RWPE2 (cell line): ENCODE results near the gene FAM3B.

ENCODE experiments used
- ATAC-seq: fragments of 200-7000 bp; cut with Tn5 transposase; 3 replicates; pipeline ENCODE4 v1.9.1; 2021; ENCODE audit warnings: low read depth
- DNase-seq: peaks from one replicate; pipeline ENCODE4 v3.0.0-alpha.2; 2020; ENCODE audit warnings: low spot score
- H3K27ac ChIP-seq: fragments of 450-650 bp; 2 replicates; pipeline ENCODE4 v1.5.1; 2017; ENCODE audit warnings: mild to moderate bottlenecking; ENCODE audit not compliant: poor library complexity, severe bottlenecking
- H3K27me3 ChIP-seq: fragments of 250-450 bp; sonication (Bioruptor Pico); 2 replicates; pipeline ENCODE4 v1.5.1; 2021; ENCODE audit warnings: mild to moderate bottlenecking, moderate library complexity; ENCODE audit not compliant: insufficient read depth, poor library complexity, severe bottlenecking
- H3K36me3 ChIP-seq: fragments of 250-450 bp; sonication (Bioruptor Pico); 2 replicates; pipeline ENCODE4 v1.5.1; 2020; ENCODE audit warnings: low read depth, mild to moderate bottlenecking, moderate library complexity
- H3K4me1 ChIP-seq: fragments of 250-450 bp; sonication (Bioruptor Pico); 2 replicates; pipeline ENCODE4 v1.5.1; 2021; ENCODE audit warnings: mild to moderate bottlenecking, moderate library complexity; ENCODE audit not compliant: insufficient read depth, poor library complexity, severe bottlenecking
- H3K4me3 ChIP-seq: fragments of 250-450 bp; sonication (Bioruptor Pico); 2 replicates; pipeline ENCODE4 v1.5.1; 2021; ENCODE audit warnings: mild to moderate bottlenecking, moderate library complexity; ENCODE audit not compliant: severe bottlenecking
- H3K9me3 ChIP-seq: fragments of 250-450 bp; sonication (Bioruptor Pico); 2 replicates; pipeline ENCODE4 v1.5.1; 2021; ENCODE audit warnings: mild to moderate bottlenecking, moderate library complexity; ENCODE audit not compliant: severe bottlenecking
- CTCF ChIP-seq: fragments of 450-650 bp; IDR thresholded peaks from one replicate; pipeline ENCODE4 v1.5.1; 2017; ENCODE audit warnings: mild to moderate bottlenecking, moderate library complexity; ENCODE audit not compliant: poor library complexity, severe bottlenecking

FAM3B gene

GRCh38 chr21:41322496-41323382 lies 6.1 kb downstream of the FAM3B start:
- peaks cover 10% of the 10 kb centered on the region for H3K27me3 ChIP-seq
- H3K9me3 ChIP-seq = no peaks in the 10 kb centered on the region
- DNase-seq (no peak), ATAC-seq (no peak)
- no peak overlapping the region for H3K4me3 ChIP-seq
- H3K4me1 ChIP-seq = no peaks in the 10 kb centered on the region
- H3K36me3 ChIP-seq = no peaks in the 10 kb centered on the region
- no peak overlapping the region for H3K27ac ChIP-seq
- TF ChIP-seq CTCF = no peak

- Histone ChIP-seq H3K36me3 (no peaks in the 10 kb centered on the region), H3K27ac (no peak overlapping the region), H3K4me1 (no peaks in the 10 kb centered on the region), H3K4me3 (no peak overlapping the region), H3K27me3 (peaks cover 7% of the 10 kb centered on the region), H3K9me3 (no peaks in the 10 kb centered on the region)
- ATAC-seq (no peak), DNase-seq (no peak)
- no peak for TF ChIP-seq CTCF
These were observed 8.7 kb downstream of the FAM3B start for GRCh38 chr21:41325138-41325912.

- TF ChIP-seq CTCF = no peak
- H3K36me3 ChIP-seq = no peaks in the 10 kb centered on the region
These were observed 9.9 kb downstream of the FAM3B start for GRCh38 chr21:41326414-41327080.

GRCh38 chr21:41327753-41328152 lies 11.2 kb downstream of the FAM3B start:
- TF ChIP-seq CTCF = no peak

More at GRCh38 chr21:41326414-41327080, 9.9 kb downstream of the FAM3B start:
- peaks cover 3% of the 10 kb centered on the region for H3K27me3 ChIP-seq
- no peaks in the 10 kb centered on the region for H3K4me1 ChIP-seq
- DNase-seq (no peak), ATAC-seq (no peak)
- no peaks in the 10 kb centered on the region for H3K9me3 ChIP-seq
- no peak overlapping the region for H3K27ac ChIP-seq
- no peak overlapping the region for H3K4me3 ChIP-seq

More at GRCh38 chr21:41327753-41328152, 11.2 kb downstream of the FAM3B start:
- no peaks in the 10 kb centered on the region for H3K9me3 ChIP-seq
- H3K4me1 ChIP-seq = no peaks in the 10 kb centered on the region
- no peaks in the 10 kb centered on the region for H3K36me3 ChIP-seq
- DNase-seq = no peak
- no peak overlapping the region for H3K27ac ChIP-seq
- ATAC-seq = no peak
- H3K4me3 ChIP-seq = no peak overlapping the region
- H3K27me3 ChIP-seq = peaks cover 3% of the 10 kb centered on the region
